DOHH2 (cell line): ENCODE results near the gene FOXN3.

Source experiments
- CTCF ChIP-seq: fragments of 200-600 bp; sonication (generic); IDR thresholded peaks from one replicate; pipeline ENCODE4 v1.5.1; 2014; ENCODE audit warnings: antibody characterized with exemption, mild to moderate bottlenecking, low read depth, low read length; ENCODE audit not compliant: poor library complexity, severe bottlenecking
- EZH2phosphoT487 ChIP-seq: fragments of 200-600 bp; sonication (generic); IDR thresholded peaks from 2 replicates; pipeline ENCODE4 v1.6.1; 2017; ENCODE audit warnings: borderline replicate concordance, mild to moderate bottlenecking, antibody characterized with exemption, low read length, moderate library complexity, mixed read lengths

GRCh38 chr14:89356496-89356895 is 60.5 kb downstream of the FOXN3 start:
- no peak for TF ChIP-seq CTCF
- TF ChIP-seq EZH2phosphoT487 = no peak
